K562 (cell line): ENCODE data around the gene AQP1. TPM values are rescaled to one million over a fixed set of nuclear protein-coding genes. Genes with fewer than 3 reads are reported as not detected.

Experiments
- ATAC-seq: fragments of 200-7000 bp; cut with Tn5 transposase; 3 replicates; pipeline ENCODE4 v1.9.1; 2020; ENCODE audit warnings: moderate library complexity
- BruUV-seq: library from RNA; stranded (reverse); fragments of 400-500 nt; replicated peaks from 2 replicates; lab custom pipeline; 2021; lab: Mats Ljungman, UMichigan
- CTCF ChIA-PET: fragments of 300-600 bp; formaldehyde crosslinking; extraction: SDS; loops from one replicate; lab custom pipeline; 2021; ENCODE audit warnings: low intra/inter-chr PET ratio; lab: Yijun Ruan, JAX
- POLR2A ChIA-PET: fragments of 300-600, 350-650 bp; sonication (Branson Sonifier 250); formaldehyde crosslinking; extraction: SDS; loops from one replicate; lab custom pipeline; 2021; ENCODE audit warnings: antibody characterized with exemption, inconsistent platforms; lab: Yijun Ruan, JAX
- DNase-seq, 4 experiments: peaks; one replicate each; pipeline versions ENCODE4 v3.0.0 to v3.0.0-alpha.2; 2011 to 2018; ENCODE audit warnings: low spot score in 3 of 4, mixed read lengths in 3 of 4; ENCODE audit errors: extremely low read depth in 1 of 4
- FAIRE-seq: peaks from 2 replicates; lab custom pipeline; 2011; peaks lifted over from hg19 to GRCh38; lab: Jason Lieb, UNC
- H2AFZ ChIP-seq: 2 replicates; pipeline ENCODE4 v1.6.0; 2011; ENCODE audit warnings: low read depth, low read length, control low read depth, inconsistent platforms
- H3K27ac ChIP-seq: fragments of 200-600 bp; 3 replicates; pipeline ENCODE4 v1.8.0; 2011; ENCODE audit warnings: low read depth, mild to moderate bottlenecking, control low read depth, inconsistent platforms, low read length, moderate library complexity, mixed read lengths; ENCODE audit errors: extremely low read depth
- H3K27me3 ChIP-seq, 2 experiments: fragments of 300-600 bp in 1 of 2; 2 replicates in 1 of 2; 3 replicates in 1 of 2; pipeline versions ENCODE4 v1.6.0 to v1.8.0; 2011; ENCODE audit warnings: inconsistent platforms in 2 of 2, low read length in 2 of 2, mild to moderate bottlenecking in 1 of 2, mixed read lengths in 1 of 2, moderate library complexity in 1 of 2; ENCODE audit not compliant: control insufficient read depth in 2 of 2, insufficient read depth in 2 of 2
- H3K36me3 ChIP-seq: fragments of 300-600 bp; 3 replicates; pipeline ENCODE4 v1.8.0; 2011; ENCODE audit warnings: mild to moderate bottlenecking, low read length, inconsistent platforms; ENCODE audit not compliant: control insufficient read depth, insufficient read depth
- H3K4me1 ChIP-seq, 2 experiments: fragments of 200-600 bp in 1 of 2; replicated peaks in 1 of 2; 2 replicates in 1 of 2; 3 replicates in 1 of 2; pipeline versions ENCODE4 v1.5.1 to v1.8.0; 2011; ENCODE audit warnings: inconsistent platforms in 2 of 2, low read length in 2 of 2, mild to moderate bottlenecking in 1 of 2, mixed read lengths in 1 of 2, moderate library complexity in 1 of 2; ENCODE audit not compliant: control insufficient read depth in 2 of 2, insufficient read depth in 2 of 2
- H3K4me2 ChIP-seq: 2 replicates; pipeline ENCODE4 v1.6.1; 2011; ENCODE audit warnings: low read length, control low read depth, inconsistent platforms, mixed read lengths; ENCODE audit not compliant: insufficient read depth
- H3K4me3 ChIP-seq: fragments of 200-600 bp; sonication (generic), shearing (Covaris generic); 2 replicates; pipeline ENCODE4 v1.5.1; 2016; ENCODE audit warnings: control low read depth, inconsistent platforms
- H3K79me2 ChIP-seq: fragments of 200-600 bp; 3 replicates; pipeline ENCODE4 v1.8.0; 2011; ENCODE audit warnings: low read length, inconsistent platforms; ENCODE audit not compliant: control insufficient read depth, insufficient read depth
- H3K9ac ChIP-seq, 2 experiments: 2 replicates each; pipeline versions ENCODE4 v1.6.0 to v1.6.1; 2011; ENCODE audit warnings: low read depth in 2 of 2, low read length in 2 of 2, control low read depth in 1 of 2, inconsistent platforms in 1 of 2, mild to moderate bottlenecking in 1 of 2, mixed read lengths in 1 of 2; ENCODE audit not compliant: insufficient read depth in 1 of 2
- H3K9me1 ChIP-seq: one replicate; pipeline ENCODE4 v1.6.0; 2011; ENCODE audit warnings: inconsistent platforms, mild to moderate bottlenecking, low read length, moderate library complexity; ENCODE audit not compliant: control insufficient read depth, insufficient read depth
- H3K9me3 ChIP-seq: replicated peaks from 2 replicates; pipeline ENCODE4 v1.5.1; 2011; ENCODE audit warnings: low read depth, low read length, inconsistent platforms; ENCODE audit not compliant: control insufficient read depth, insufficient read depth
- H4K20me1 ChIP-seq: replicated peaks from 2 replicates; pipeline ENCODE4 v1.6.1; 2011; ENCODE audit warnings: low read length, inconsistent platforms, mixed read lengths; ENCODE audit not compliant: control insufficient read depth, insufficient read depth
- CTCFL ChIP-seq: IDR thresholded peaks from 2 replicates; pipeline ENCODE4 v1.6.1; 2011; ENCODE audit warnings: borderline replicate concordance, low read depth, mild to moderate bottlenecking, moderate library complexity, low read length; ENCODE audit not compliant: insufficient read depth, poor library complexity, severe bottlenecking
- RNF219 ChIP-seq: fragments of 250-450 bp; sonication (Bioruptor Pico); IDR thresholded peaks from 2 replicates; pipeline ENCODE4 v1.5.0; 2022; ENCODE audit warnings: mild to moderate bottlenecking
- ZNF232 ChIP-seq: sonication (generic); formaldehyde crosslinking; IDR thresholded peaks from 2 replicates; pipeline ENCODE4 v1.8.0; 2022; ENCODE audit warnings: mild to moderate bottlenecking, missing genetic modification reagents
- ZNF384 ChIP-seq: IDR thresholded peaks from 2 replicates; pipeline ENCODE4 v1.6.1; 2012; ENCODE audit warnings: low read depth, low read length, improper control_type of control experiment
- ZNF778 ChIP-seq: fragments of 450-650 bp; formaldehyde crosslinking; IDR thresholded peaks from 2 replicates; pipeline ENCODE4 v1.4.0; 2020; ENCODE audit warnings: mild to moderate bottlenecking, moderate library complexity
- WGBS: fragments of 100-300 bp; shearing (Covaris generic); methylation state at CpG from one replicate; pipeline ENCODE4 v1.1.6; 2016; ENCODE audit warnings: low coverage, mixed read lengths; ENCODE audit not compliant: insufficient coverage; ENCODE audit errors: missing lambda C conversion rate; 5-methylcytosine and 5-hydroxymethylcytosine counted together
- in situ Hi-C: fragments of 300-500 bp; cut with MboI; formaldehyde crosslinking; loops from 4 replicates; pipeline ENCODE4 v1.15.0; 2018; ENCODE audit warnings: inconsistent platforms, mixed read lengths
- intact Hi-C: fragments of 100-400 bp; cut with micrococcal nuclease; formaldehyde crosslinking; loops from 2 replicates; pipeline ENCODE4 v1.14.2; 2022
- polyA plus RNA-seq, 8 experiments: library from polyadenylated mRNA; depleted of rRNA in 4 of 8; stranded (reverse) in 5 of 8; unstranded in 3 of 8; fragments of >200 nt; fragmentation: Nextera tagmentation in 2 of 8; fragmentation: Illumina TruSeq in 1 of 8; extraction: Ambion mirVana in 2 of 8; extraction: Trizol in 1 of 8; gene quantifications; 2 replicates each; pipeline versions ENCODE4 v1.2.1 to v1.2.3, GENCODE V29; 2011 to 2014; ENCODE audit warnings: inconsistent platforms in 1 of 8, missing spikeins in 1 of 8
- total RNA-seq, 7 experiments: library from RNA; depleted of rRNA in 6 of 7; stranded (reverse); fragments of >200 nt in 6 of 7; fragmentation: Illumina TruSeq in 2 of 7; extraction: Trizol in 2 of 7; gene quantifications; 2 replicates each; pipeline versions ENCODE4 v1.2.1 to v1.2.3, GENCODE V29; 2011 to 2021; ENCODE audit warnings: low replicate concordance in 1 of 7

AQP1 gene
- total and polyA plus RNA-seq, 9 of the 15 experiments (the other 6 are each of a cell fraction or from before 2014, with no cell fraction given) = 0.18 to 12.6 (median 4.1) TPM

- Histone ChIP-seq H3K4me3 (no peak overlapping the region), H3K79me2 (no peaks in the 10 kb centered on the region), H3K9me3 (no peaks in the 10 kb centered on the region), H3K4me1 (peaks cover 31 to 68% of the 10 kb centered on the region in 2 experiments), H4K20me1 (no peaks in the 10 kb centered on the region; the same call in 1 of the 2 replicates), H3K4me2 (no peak overlapping the region)
- in situ Hi-C loops = no loop called here
- POLR2A ChIA-PET = interaction anchor here (0.8 to 1.3 kb wide), 4 partner anchors 11 to 38 kb away, joined by 3 to 4 read pairs (median 3); no protein-coding TSS in a partner anchor
- TF ChIP-seq ZNF778 (CRISPR knock-in tag) (no peak), CTCFL (no peak), ZNF384 (no peak), ZNF232 (CRISPR knock-in tag) (no peak), RNF219 (no peak)
- TF ChIP-seq, all 486 proteins: peak for 0
- H3K27ac ChIP-seq = no peak overlapping the region
- FAIRE-seq (no peak), ATAC-seq (no peak), DNase-seq (no peak)
- intact Hi-C loops = loop anchor here (5.0 to 10.0 kb wide), 3 partner anchors 76 to 136 kb away; no protein-coding TSS in a partner anchor
- CTCF ChIA-PET = no interaction called here
- H3K9me1 ChIP-seq = no peaks in the 10 kb centered on the region
- no TSS peak for BruUV-seq
- WGBS = 78% methylated on average over 8 of the region's 12 CpGs
- H3K9ac ChIP-seq = peak overlapping the region in 1 of 2 experiments; percentile 65; a peak in 1 of 4 replicates
- H3K27me3 ChIP-seq = no peaks in the 10 kb centered on the region
- no peak overlapping the region for H2AFZ ChIP-seq
- no peaks in the 10 kb centered on the region for H3K36me3 ChIP-seq
Observed at GRCh38 chr7:30898411-30898810, 13.2 kb upstream of the AQP1 start.
